Pancreas (tissue), 10 donors: Measurements from ENCODE around the gene ZWINT. TPM values are rescaled to one million over a fixed set of nuclear protein-coding genes. Genes with fewer than 3 reads are reported as not detected.

Source experiments
- ATAC-seq, 4 donors: fragments of 200-7000 bp; cut with Tn5 transposase; one replicate each; pipeline versions ENCODE4 v1.8.0 to v1.9.1; 2020; ENCODE audit warnings: mild to moderate bottlenecking in 4 of 4, moderate library complexity in 4 of 4
- DNase-seq, 6 donors: peaks; one replicate each; pipeline ENCODE4 v3.0.0-alpha.2; 2020
- FAIRE-seq: peaks from 2 replicates; lab custom pipeline; 2012; peaks lifted over from hg19 to GRCh38; lab: Jason Lieb, UNC
- H3K27ac ChIP-seq, 4 donors: fragments of 200-600 bp; sonication (generic); 1 replicate in 3 of 4; 2 replicates in 1 of 4; pipeline versions ENCODE4 v1.5.0 to v1.8.0; 2020
- H3K27me3 ChIP-seq, 4 donors: fragments of 200-600 bp; one replicate each; pipeline ENCODE4 v1.8.0; 2021
- H3K36me3 ChIP-seq, 3 donors: fragments of 200-600 bp; sonication (generic) in 1 of 3; one replicate each; pipeline versions ENCODE4 v1.5.0 to v1.8.0; 2020 to 2021
- H3K4me1 ChIP-seq, 3 donors: fragments of 200-600 bp; one replicate each; pipeline ENCODE4 v1.8.0; 2021
- H3K4me3 ChIP-seq, 4 donors: fragments of 200-600 bp; sonication (generic) in 2 of 4; one replicate each; pipeline versions ENCODE4 v1.5.0 to v1.8.0; 2020 to 2021
- H3K9me3 ChIP-seq, 4 donors: fragments of 200-600 bp; one replicate each; pipeline ENCODE4 v1.8.0; 2021
- WGBS, 2 donors: extraction: QIAGEN DNeasy Blood & Tissue Kit; methylation state at CpG; one replicate each; pipeline ENCODE4 v1.1.7; 2013; 5-methylcytosine and 5-hydroxymethylcytosine counted together
- intact Hi-C, 3 donors: fragments of 100-400 bp; cut with DNase I; formaldehyde crosslinking; loops; one replicate each; pipeline versions ENCODE4 v1.11.1 to v1.14.2; 2022
- polyA plus RNA-seq, 2 donors: library from polyadenylated mRNA; stranded (reverse); fragments of 200-250 nt; gene quantifications; one replicate each; pipeline ENCODE4 v1.2.3, GENCODE V29; 2013
- total RNA-seq, 6 donors: library from RNA; stranded (reverse); fragmentation: NEBNext Ultra II Directional in 4 of 6; extraction: Animal tissue kit (Norgen Biotek cat#: 25700) in 4 of 6; gene quantifications; one replicate each; pipeline versions ENCODE4 v1.2.1 to v1.2.4, GENCODE V29; 2021 to 2023
- TF ChIP-seq, protein P1 (sequence below), 4 donors: fragments of 200-600 bp; sonication (generic) in 3 of 4; IDR thresholded peaks; one replicate each; pipeline versions ENCODE4 v1.5.0 to v1.8.0; 2021; ENCODE audit warnings: antibody characterized with exemption in 4 of 4
- donor health status: healthy with polysubstance abuse.
- donor health status: DM: no; HTN: no; CAD: no; lungs with moderate emphysema.
- donor health status: DM: no; HTN: no; CAD: no.
- donor health status: control.
- donor health status: control.
- donor health status: Bipolar disorder and iron deficiency.
- donor health status: DM: yes; HTN: yes; CAD: no.
- donor health status: DM: no; HTN: no; CAD: no.
- donor health status: DM: no; HTN: no; CAD: no.
- donor health status: DM: yes; HTN: yes; CAD: no.

Gene ZWINT
- total and polyA plus RNA-seq, 8 donors = 1.1 to 4.3 (median 2.5) TPM

DNA sequence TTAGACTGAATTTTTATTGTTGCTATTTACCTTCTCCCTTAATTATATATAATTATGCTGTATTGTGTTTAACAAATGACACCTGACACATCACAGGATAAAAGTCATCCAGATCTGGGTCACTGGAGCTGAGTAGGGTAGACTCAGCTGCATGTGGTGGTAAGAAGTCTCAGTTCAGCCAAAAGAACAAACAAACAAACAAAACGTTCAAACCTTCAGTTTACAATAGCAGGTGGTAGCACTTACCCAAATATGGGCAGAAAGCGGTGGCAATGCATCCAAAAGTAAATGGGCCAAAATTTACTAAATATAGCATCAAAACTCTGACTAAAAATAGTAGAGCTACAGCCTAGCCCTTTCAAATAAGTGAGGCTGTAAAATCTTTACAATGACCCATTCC, 42.2 kb downstream of the ZWINT start:
- FAIRE-seq = no peak
- no peaks in the 10 kb centered on the region for H3K27me3 ChIP-seq

DNA sequence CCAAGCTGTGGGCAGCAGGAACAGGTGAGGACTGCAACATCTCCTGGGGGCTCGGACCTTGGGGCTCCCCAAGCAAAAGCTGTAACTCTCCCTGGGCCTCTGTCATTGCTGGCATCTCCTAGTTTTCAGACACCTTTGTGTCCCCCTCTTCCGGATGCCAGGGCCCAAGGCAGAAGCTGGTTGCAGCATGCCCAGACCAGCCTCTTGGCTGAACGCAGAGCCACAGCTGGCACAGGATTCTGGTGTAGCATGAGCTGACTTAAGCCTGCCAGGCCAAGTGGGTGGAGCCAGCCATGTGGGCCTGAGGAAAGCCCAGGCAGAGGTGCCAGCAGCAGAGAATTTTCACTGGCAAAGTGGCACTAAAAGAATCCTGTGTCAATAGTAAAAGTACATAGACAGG, 43.5 kb downstream of the ZWINT start:
- FAIRE-seq (no peak), DNase-seq (peak in 2 of 6 donors; percentile 29 to 30)
- intact Hi-C loops = no loop called here

More for the DNA sequence above, 42.2 kb downstream of the ZWINT start:
- no peak for DNase-seq
- H3K4me3 ChIP-seq = no peak overlapping the region
- no peak for ATAC-seq
- H3K9me3 ChIP-seq = no peaks in the 10 kb centered on the region
- intact Hi-C loops = no loop called here
- 45 to 51% methylated on average over 2 of the region's 2 CpGs for WGBS, 2 donors
- no peak overlapping the region for H3K27ac ChIP-seq
- no peaks in the 10 kb centered on the region for H3K36me3 ChIP-seq
- TF ChIP-seq, protein P1, sequence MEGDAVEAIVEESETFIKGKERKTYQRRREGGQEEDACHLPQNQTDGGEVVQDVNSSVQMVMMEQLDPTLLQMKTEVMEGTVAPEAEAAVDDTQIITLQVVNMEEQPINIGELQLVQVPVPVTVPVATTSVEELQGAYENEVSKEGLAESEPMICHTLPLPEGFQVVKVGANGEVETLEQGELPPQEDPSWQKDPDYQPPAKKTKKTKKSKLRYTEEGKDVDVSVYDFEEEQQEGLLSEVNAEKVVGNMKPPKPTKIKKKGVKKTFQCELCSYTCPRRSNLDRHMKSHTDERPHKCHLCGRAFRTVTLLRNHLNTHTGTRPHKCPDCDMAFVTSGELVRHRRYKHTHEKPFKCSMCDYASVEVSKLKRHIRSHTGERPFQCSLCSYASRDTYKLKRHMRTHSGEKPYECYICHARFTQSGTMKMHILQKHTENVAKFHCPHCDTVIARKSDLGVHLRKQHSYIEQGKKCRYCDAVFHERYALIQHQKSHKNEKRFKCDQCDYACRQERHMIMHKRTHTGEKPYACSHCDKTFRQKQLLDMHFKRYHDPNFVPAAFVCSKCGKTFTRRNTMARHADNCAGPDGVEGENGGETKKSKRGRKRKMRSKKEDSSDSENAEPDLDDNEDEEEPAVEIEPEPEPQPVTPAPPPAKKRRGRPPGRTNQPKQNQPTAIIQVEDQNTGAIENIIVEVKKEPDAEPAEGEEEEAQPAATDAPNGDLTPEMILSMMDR (IDR thresholded peaks at IDR 0.05) = no peak
- H3K4me1 ChIP-seq = no peaks in the 10 kb centered on the region

DNA sequence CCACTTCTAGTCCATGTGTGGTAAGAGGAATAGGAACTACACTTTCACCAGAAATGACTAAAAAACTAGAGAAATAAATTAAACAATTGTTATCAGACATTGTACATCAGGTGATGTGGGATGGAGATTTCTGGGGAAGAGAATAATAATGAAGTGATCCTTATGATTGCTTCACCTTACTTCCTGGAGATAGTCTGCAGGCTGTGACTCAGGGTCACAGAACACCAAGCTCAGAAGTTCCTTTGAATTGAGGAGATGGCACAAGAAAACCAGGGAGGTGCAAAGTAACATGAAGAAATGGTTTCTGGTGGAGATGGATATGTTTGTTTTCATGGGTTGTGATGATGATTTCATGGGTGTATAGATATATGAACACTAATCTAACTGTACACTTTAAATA, 44.5 kb downstream of the ZWINT start:
- FAIRE-seq (no peak), ATAC-seq (no peak)
- TF ChIP-seq, protein P1 (IDR thresholded peaks at IDR 0.05) = no peak

More for the DNA sequence above, 43.5 kb downstream of the ZWINT start:
- TF ChIP-seq, protein P1 (IDR thresholded peaks at IDR 0.05) = no peak
- WGBS, 2 donors = 56 to 69% methylated on average over 3 of the region's 3 CpGs
- Histone ChIP-seq H3K4me3 (no peak overlapping the region), H3K36me3 (no peaks in the 10 kb centered on the region), H3K27ac (no peak overlapping the region), H3K27me3 (no peaks in the 10 kb centered on the region), H3K4me1 (no peaks in the 10 kb centered on the region), H3K9me3 (no peaks in the 10 kb centered on the region)
- ATAC-seq = no peak

More for the DNA sequence above, 44.5 kb downstream of the ZWINT start:
- intact Hi-C loops = no loop called here
- Histone ChIP-seq H3K27ac (no peak overlapping the region), H3K27me3 (no peaks in the 10 kb centered on the region), H3K36me3 (no peaks in the 10 kb centered on the region), H3K4me1 (no peaks in the 10 kb centered on the region), H3K9me3 (no peaks in the 10 kb centered on the region), H3K4me3 (no peak overlapping the region)
- DNase-seq = no peak
